Body of pancreas (tissue), 4 donors: ENCODE data around the gene PCIF1. TPM values are rescaled to one million over a fixed set of nuclear protein-coding genes. Genes with fewer than 3 reads are reported as not detected.
A peak's percentile ranks its signal among the peaks of the same experiment; 100 is the strongest.
"Not testable (repeated sequence)": the region's sequence is repeated elsewhere in the genome, so short reads cannot be mapped to it uniquely, and the experiment has no call there.

Source experiments
- ATAC-seq: fragments of 150-250 bp; one replicate; pipeline ENCODE4 v1.9.1; 2016
- DNase-seq, 4 donors: peaks; one replicate each; pipeline ENCODE4 v3.0.0-alpha.2; 2019
- H3K27ac ChIP-seq, 4 donors: fragments of 200-600 bp; sonication (generic); 1 replicate in 3 of 4; 2 replicates in 1 of 4; pipeline versions ENCODE4 v1.5.1 to v1.6.1; 2016 to 2019; ENCODE audit warnings: mild to moderate bottlenecking in 1 of 4, mixed read lengths in 1 of 4, moderate library complexity in 1 of 4
- H3K27me3 ChIP-seq, 2 donors: fragments of 200-600 bp; sonication (generic); one replicate each; pipeline ENCODE4 v1.6.0; 2016; ENCODE audit warnings: mild to moderate bottlenecking in 1 of 2
- H3K36me3 ChIP-seq, 2 donors: fragments of 200-600 bp; sonication (generic); replicated peaks in 1 of 2; 2 replicates each; pipeline ENCODE4 v1.5.1; 2016; ENCODE audit warnings: low read depth in 2 of 2; ENCODE audit not compliant: insufficient read depth in 1 of 2
- H3K4me1 ChIP-seq: fragments of 200-600 bp; sonication (generic); one replicate; pipeline ENCODE4 v1.6.0; 2016
- H3K4me3 ChIP-seq, 2 donors: fragments of 200-600 bp; sonication (generic); 1 replicate in 1 of 2; 2 replicates in 1 of 2; pipeline ENCODE4 v1.5.1; 2016 to 2019
- H3K9me3 ChIP-seq, 3 donors: fragments of 200-600 bp; sonication (generic); 1 replicate in 2 of 3; 2 replicates in 1 of 3; pipeline ENCODE4 v1.5.1; 2016
- CTCF ChIP-seq, 7 experiments: fragments of 450-650 bp in 4 of 7; fragments of 200-600 bp in 3 of 7; sonication (generic) in 3 of 7; IDR thresholded peaks; one replicate each; pipeline ENCODE4 v1.5.1; 2016 to 2019; ENCODE audit warnings: antibody characterized with exemption in 7 of 7
- POLR2A ChIP-seq, 3 donors: fragments of 450-650 bp; IDR thresholded peaks; one replicate each; pipeline ENCODE4 v1.6.1; 2016; ENCODE audit warnings: antibody characterized with exemption in 3 of 3, mild to moderate bottlenecking in 2 of 3
- WGBS, 2 donors: methylation state at CpG; one replicate each; pipeline ENCODE4 v1.1.5; 2017; 5-methylcytosine and 5-hydroxymethylcytosine counted together
- intact Hi-C: fragments of 100-400 bp; cut with DNase I; formaldehyde crosslinking; loops from one replicate; pipeline ENCODE4 v1.15.1; 2023
- total RNA-seq, 2 donors: library from RNA; depleted of rRNA; stranded (reverse); fragments of >200 nt; gene quantifications; one replicate each; pipeline ENCODE4 v1.1.0, GENCODE V29; 2016

Gene PCIF1
- total RNA-seq, 2 donors from 2014 or later = 20.2 to 28.7 TPM

- no peak for ATAC-seq
- Histone ChIP-seq H3K4me3 (no peak overlapping the region), H3K36me3 (no peaks in the 10 kb centered on the region), H3K4me1 (no peaks in the 10 kb centered on the region), H3K9me3 (no peaks in the 10 kb centered on the region), H3K27me3 (no peaks in the 10 kb centered on the region), H3K27ac (no peak overlapping the region)
- DNase-seq = no peak
- no peak for TF ChIP-seq CTCF (IDR thresholded peaks at IDR 0.05)
- no peak for TF ChIP-seq POLR2A (IDR thresholded peaks at IDR 0.05)
- WGBS, 2 donors = 83 to 86% methylated on average over 5 to 6 of the region's 6 CpGs
- intact Hi-C loops = no loop called here
These were observed 46.8 kb downstream of the PCIF1 start for GRCh38 chr20:45981261-45981660.

- TF ChIP-seq CTCF (IDR thresholded peaks at IDR 0.05) (no peak), POLR2A (IDR thresholded peaks at IDR 0.05) (no peak)
- no peaks in the 10 kb centered on the region for H3K9me3 ChIP-seq
- H3K36me3 ChIP-seq = no peaks in the 10 kb centered on the region
- no peaks in the 10 kb centered on the region for H3K4me1 ChIP-seq
- H3K27me3 ChIP-seq = no peaks in the 10 kb centered on the region
- ATAC-seq = no peak
- 40 to 46% methylated on average over 7 of the region's 7 CpGs for WGBS, 2 donors
- no peak overlapping the region for H3K27ac ChIP-seq
- H3K4me3 ChIP-seq = no peak overlapping the region
- intact Hi-C loops = no loop called here
- no peak for DNase-seq
These were observed 48.8 kb downstream of the PCIF1 start for GRCh38 chr20:45983279-45983743.

GRCh38 chr20:45985573-45985972, 51.1 kb downstream of the PCIF1 start:
- 46 to 53% methylated on average over 7 of the region's 7 CpGs for WGBS, 2 donors
- H3K9me3 ChIP-seq = no peaks in the 10 kb centered on the region
- no peak for ATAC-seq
- no peaks in the 10 kb centered on the region for H3K4me1 ChIP-seq
- H3K4me3 ChIP-seq = no peak overlapping the region
- intact Hi-C loops = no loop called here
- DNase-seq = no peak
- no peaks in the 10 kb centered on the region for H3K36me3 ChIP-seq
- H3K27ac ChIP-seq = no peak overlapping the region
- H3K27me3 ChIP-seq = no peaks in the 10 kb centered on the region
- TF ChIP-seq CTCF (IDR thresholded peaks at IDR 0.05) (no peak), POLR2A (IDR thresholded peaks at IDR 0.05) (no peak)

GRCh38 chr20:45987108-45987780, 52.8 kb downstream of the PCIF1 start:
- ATAC-seq (peak; percentile 81), DNase-seq (peak; percentile 72 to 83 (median 74))
- no peaks in the 10 kb centered on the region for H3K9me3 ChIP-seq
- no peak overlapping the region for H3K27ac ChIP-seq
- intact Hi-C loops = no loop called here
- no peaks in the 10 kb centered on the region for H3K36me3 ChIP-seq
- WGBS, 2 donors = 7 to 15% methylated on average over 9 to 16 of the region's 16 CpGs
- no peaks in the 10 kb centered on the region for H3K27me3 ChIP-seq
- no peak overlapping the region for H3K4me3 ChIP-seq
- no peaks in the 10 kb centered on the region for H3K4me1 ChIP-seq
- TF ChIP-seq CTCF (IDR thresholded peaks at IDR 0.05) (peak; percentile 56 to 84 (median 60)), POLR2A (IDR thresholded peaks at IDR 0.05) (no peak)

- H3K4me3 ChIP-seq, intact Hi-C loops, H3K27me3 ChIP-seq, H3K36me3 ChIP-seq, ATAC-seq, H3K9me3 ChIP-seq, DNase-seq, H3K4me1 ChIP-seq, H3K27ac ChIP-seq: not testable (repeated sequence)
- 27 to 29% methylated on average over 6 of the region's 6 CpGs for WGBS, 2 donors
These were observed 54.3 kb downstream of the PCIF1 start for GRCh38 chr20:45988830-45989229.
